T-helper 2 cell treated with Interferon-gamma antibody and Interleukin-4, amounts not matched to agents 100 ng/mL and 5 ng/mL, for 36 hours (primary cell): ENCODE results near the gene DNAJC4. TPM values are rescaled to one million over a fixed set of nuclear protein-coding genes. Genes with fewer than 3 reads are reported as not detected.

Source experiments
- intact Hi-C: fragments of 100-400 bp; cut with micrococcal nuclease; formaldehyde crosslinking; loops from one replicate; pipeline ENCODE4 v1.15.1; 2023
- total RNA-seq: library from RNA; stranded (reverse); gene quantifications from 2 replicates; pipeline ENCODE4 v1.2.3, GENCODE V29; 2022

DNAJC4 gene
- total RNA-seq, 1 donor from 2014 or later: 29.9 TPM

GRCh38 chr11:64268893-64269539, 38.7 kb downstream of the DNAJC4 start:
- intact Hi-C loops: loop anchor here (1.0 to 2.0 kb wide), 3 partner anchors 18 to 62 kb away; partner anchors contain the start of genes FERMT3, NUDT22, PLCB3 and TRPT1

GRCh38 chr11:64269540-64270220, 39.3 kb downstream of the DNAJC4 start:
- intact Hi-C loops: loop anchor here (1.0 to 2.0 kb wide), 8 partner anchors 16 to 71 kb away; partner anchors contain the start of genes CCDC88B, ESRRA, FERMT3 and FKBP2

- intact Hi-C loops: no loop called here
These were observed 44.9 kb downstream of the DNAJC4 start for GRCh38 chr11:64275031-64275800.

- intact Hi-C loops: no loop called here
These were observed 45.5 kb downstream of the DNAJC4 start for GRCh38 chr11:64275841-64276240.

GRCh38 chr11:64276653-64277431, 46.5 kb downstream of the DNAJC4 start:
- intact Hi-C loops: no loop called here

- intact Hi-C loops: no loop called here
These were observed 48.3 kb downstream of the DNAJC4 start for GRCh38 chr11:64278576-64279190.

- intact Hi-C loops: no loop called here
These were observed 51.8 kb downstream of the DNAJC4 start for GRCh38 chr11:64281957-64282770.

- intact Hi-C loops: no loop called here
These were observed 52.7 kb downstream of the DNAJC4 start for GRCh38 chr11:64283092-64283491.

Other genes starting within 250 kb of the DNAJC4 start
- 98.0 and 99.0 TPM in 2 replicates for gene OTUB1, start 244.1 kb upstream of the DNAJC4 start, total RNA-seq
- not detected in 2 replicates for gene FLRT1, start 194.6 kb upstream of the DNAJC4 start, total RNA-seq
- gene MACROD1, start 64.4 kb upstream of the DNAJC4 start, total RNA-seq: 11.1 and 11.4 TPM in 2 replicates
- gene STIP1, start 44.4 kb upstream of the DNAJC4 start, total RNA-seq: 267 and 285 TPM in 2 replicates
- gene FERMT3, start 23.8 kb upstream of the DNAJC4 start, total RNA-seq: 210 and 211 TPM in 2 replicates
- 23.0 and 29.5 TPM in 2 replicates for gene TRPT1, start 4.4 kb upstream of the DNAJC4 start, total RNA-seq
- gene NUDT22, start 4.3 kb upstream of the DNAJC4 start, total RNA-seq: 77.2 and 79.8 TPM in 2 replicates
- gene VEGFB, start 4.0 kb downstream of the DNAJC4 start, total RNA-seq: 59.8 and 60.4 TPM in 2 replicates
- gene FKBP2, start 10.5 kb downstream of the DNAJC4 start, total RNA-seq: 36.6 and 40.3 TPM in 2 replicates
- 141 and 144 TPM in 2 replicates for gene PPP1R14B, start 16.4 kb downstream of the DNAJC4 start, total RNA-seq
- gene PLCB3, start 21.0 kb downstream of the DNAJC4 start, total RNA-seq: 12.7 TPM in 2 replicates
- 31.8 and 36.1 TPM in 2 replicates for gene BAD, start 54.1 kb downstream of the DNAJC4 start, total RNA-seq
- gene GPR137, start 55.3 kb downstream of the DNAJC4 start, total RNA-seq: 34.8 and 36.5 TPM in 2 replicates
- gene KCNK4, start 60.8 kb downstream of the DNAJC4 start, total RNA-seq: not detected in 2 replicates
- not detected in 2 replicates for gene CATSPERZ, start 69.8 kb downstream of the DNAJC4 start, total RNA-seq
- gene ESRRA, start 75.0 kb downstream of the DNAJC4 start, total RNA-seq: 40.9 and 47.6 TPM in 2 replicates
- gene TRMT112, start 87.0 kb downstream of the DNAJC4 start, total RNA-seq: 212 and 218 TPM in 2 replicates
- gene PRDX5, start 87.6 kb downstream of the DNAJC4 start, total RNA-seq: 114 and 119 TPM in 2 replicates
- 132 and 135 TPM in 2 replicates for gene CCDC88B, start 109.7 kb downstream of the DNAJC4 start, total RNA-seq
- gene RPS6KA4, start 128.6 kb downstream of the DNAJC4 start, total RNA-seq: 39.3 and 42.0 TPM in 2 replicates